GM18909 (cell line): ENCODE measurements around the gene INO80D.
"Not testable (repeated sequence)": the region's sequence is repeated elsewhere in the genome, so short reads cannot be mapped to it uniquely, and the experiment has no call there.

Experiments
- ATAC-seq: cut with Tn5 transposase; IDR thresholded peaks from one replicate; pipeline ENCODE4 v1.9.1; 2021; ENCODE audit warnings: mild to moderate bottlenecking; ENCODE audit not compliant: unreplicated experiment, poor library complexity

Gene INO80D, protein sequence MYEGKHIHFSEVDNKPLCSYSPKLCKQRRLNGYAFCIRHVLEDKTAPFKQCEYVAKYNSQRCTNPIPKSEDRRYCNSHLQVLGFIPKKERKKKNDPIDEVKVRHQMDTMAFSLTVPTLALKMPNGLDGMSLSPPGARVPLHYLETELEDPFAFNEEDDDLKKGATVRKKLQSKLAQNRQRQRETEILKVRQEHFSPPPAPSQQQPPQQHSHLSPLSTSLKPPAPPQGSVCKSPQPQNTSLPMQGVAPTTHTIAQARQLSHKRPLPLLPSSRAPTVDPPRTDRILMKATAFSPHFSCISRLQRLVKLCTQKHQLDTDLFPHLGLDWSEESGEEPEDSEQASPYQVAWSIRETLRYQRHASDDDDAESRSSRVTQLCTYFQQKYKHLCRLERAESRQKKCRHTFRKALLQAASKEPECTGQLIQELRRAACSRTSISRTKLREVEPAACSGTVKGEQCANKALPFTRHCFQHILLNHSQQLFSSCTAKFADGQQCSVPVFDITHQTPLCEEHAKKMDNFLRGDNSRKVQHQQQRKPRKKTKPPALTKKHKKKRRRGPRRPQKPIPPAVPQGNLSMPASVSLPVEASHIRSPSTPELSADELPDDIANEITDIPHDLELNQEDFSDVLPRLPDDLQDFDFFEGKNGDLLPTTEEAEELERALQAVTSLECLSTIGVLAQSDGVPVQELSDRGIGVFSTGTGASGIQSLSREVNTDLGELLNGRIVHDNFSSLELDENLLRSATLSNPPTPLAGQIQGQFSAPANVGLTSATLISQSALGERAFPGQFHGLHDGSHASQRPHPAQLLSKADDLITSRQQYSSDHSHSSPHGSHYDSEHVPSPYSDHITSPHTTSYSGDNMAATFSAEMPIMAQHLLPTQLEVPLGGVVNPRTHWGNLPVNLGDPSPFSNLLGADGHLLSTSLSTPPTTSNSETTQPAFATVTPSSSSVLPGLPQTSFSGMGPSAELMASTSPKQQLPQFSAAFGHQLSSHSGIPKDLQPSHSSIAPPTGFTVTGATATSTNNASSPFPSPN

DNA sequence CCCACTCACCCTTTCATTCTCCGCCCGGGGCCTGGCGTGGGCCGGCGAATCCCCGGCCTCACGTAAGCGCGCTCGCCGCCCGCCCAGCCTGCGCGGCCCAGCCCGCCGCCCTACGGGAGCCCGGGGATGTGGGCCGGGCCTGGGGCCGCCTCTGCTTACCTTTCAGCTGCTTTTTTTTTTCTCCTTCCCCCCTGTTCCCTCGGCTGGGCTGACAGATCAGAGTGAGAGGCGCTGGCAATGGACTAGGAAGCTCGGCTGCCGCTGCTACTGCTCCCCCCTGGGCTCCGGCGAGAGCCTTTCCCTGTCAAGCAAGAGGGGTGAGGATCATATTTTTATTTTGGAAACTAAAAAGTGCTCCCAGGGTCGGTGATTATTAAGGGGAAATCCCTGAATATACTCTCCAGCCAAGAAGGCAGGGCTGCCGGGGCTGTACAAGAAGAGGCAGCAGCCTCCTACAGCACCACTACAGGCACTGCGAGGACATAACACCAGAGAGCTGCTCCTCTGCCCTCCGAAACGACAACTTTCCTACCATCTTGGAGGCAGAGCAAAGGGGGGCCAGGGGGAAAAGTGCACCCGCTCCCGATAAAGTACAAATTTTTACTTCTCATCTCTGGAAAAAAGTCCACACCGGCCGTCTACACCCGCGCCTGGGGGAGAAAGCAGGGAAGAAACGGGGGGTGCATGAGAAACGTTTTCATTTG lies at the start of gene INO80D:
INO80D (minus strand) TSS at position 433 of the 704 bp plus-strand sequence. CDS start 23,158 bp downstream, outside the sequence.
- ATAC-seq: peak; percentile 87

DNA sequence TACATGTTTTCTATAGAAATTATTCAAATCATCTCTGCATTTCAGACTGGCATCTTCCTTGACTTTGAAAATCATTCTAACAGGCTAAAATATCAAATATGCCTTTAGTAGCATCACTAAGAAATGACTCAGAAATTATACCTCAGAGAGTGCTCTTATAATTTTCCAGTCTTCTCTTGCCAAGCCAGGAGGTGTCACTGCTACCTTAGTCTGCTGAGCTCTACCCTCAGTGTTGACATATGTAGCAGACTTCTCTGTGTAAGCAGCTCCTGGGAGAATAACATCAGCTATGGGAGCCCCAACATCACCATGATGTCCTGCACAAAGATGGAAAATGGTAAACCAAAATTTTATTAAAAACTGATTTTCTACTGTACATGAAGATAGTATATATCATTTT lies 41.7 kb upstream of the INO80D start:
- ATAC-seq: no peak

DNA sequence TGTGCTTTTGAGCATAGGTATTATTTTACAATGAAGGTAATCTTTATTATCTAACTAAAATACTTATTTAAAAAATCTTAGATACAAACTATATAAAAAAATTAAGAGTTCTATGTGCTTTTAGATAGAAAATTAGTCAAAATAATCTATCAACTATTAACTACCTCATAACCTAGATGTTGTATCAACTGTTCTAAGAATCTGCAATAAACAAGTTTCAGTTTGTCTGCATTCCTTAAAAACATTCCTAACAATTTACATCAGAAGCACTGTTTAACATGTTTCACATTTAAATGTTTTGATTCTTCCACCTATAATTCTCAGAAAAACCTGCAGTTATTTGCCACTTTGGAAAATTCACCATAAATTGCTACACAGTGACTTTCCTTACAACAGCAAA lies 39.9 kb upstream of the INO80D start:
- no peak for ATAC-seq

DNA sequence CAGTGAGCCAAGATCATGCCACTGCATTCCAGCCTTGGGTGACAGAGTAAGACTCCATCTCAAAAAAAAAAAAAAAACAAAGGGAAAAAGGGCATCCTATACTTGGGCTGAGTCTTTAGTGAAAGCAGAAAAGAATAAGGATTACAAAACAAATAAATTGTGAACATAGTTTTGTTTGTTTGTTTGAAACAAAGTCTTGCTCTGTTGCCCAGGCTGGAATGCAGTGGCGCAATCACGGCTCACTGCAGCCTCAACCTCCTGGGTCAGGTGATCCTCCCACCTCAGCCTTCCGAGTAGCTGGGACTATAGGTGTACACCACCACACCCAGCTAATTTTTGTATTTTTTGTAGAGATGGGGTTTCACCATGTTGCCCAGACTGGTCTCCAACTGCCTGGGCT lies 36.6 kb upstream of the INO80D start:
- ATAC-seq: not testable (repeated sequence)

DNA sequence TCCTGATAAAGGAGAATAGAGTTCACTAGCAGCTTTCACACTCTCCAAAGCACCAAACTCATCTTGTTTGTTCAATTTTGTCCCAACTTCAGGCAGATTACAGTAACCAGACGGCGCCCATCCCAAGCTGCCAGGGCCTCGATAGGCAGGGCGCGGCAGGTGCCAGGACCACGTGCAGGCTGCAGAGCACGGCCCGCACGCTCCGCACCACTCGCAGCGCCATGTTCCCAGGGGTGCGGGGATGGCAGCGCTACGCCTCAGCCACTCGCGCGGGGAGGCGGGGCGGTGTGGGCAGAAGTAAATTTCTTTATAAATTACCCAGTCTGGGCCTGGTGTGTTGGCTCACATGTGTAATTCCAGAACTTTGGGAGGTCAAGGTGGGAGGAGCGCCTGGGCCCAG lies 30.3 kb upstream of the INO80D start:
- no peak for ATAC-seq

DNA sequence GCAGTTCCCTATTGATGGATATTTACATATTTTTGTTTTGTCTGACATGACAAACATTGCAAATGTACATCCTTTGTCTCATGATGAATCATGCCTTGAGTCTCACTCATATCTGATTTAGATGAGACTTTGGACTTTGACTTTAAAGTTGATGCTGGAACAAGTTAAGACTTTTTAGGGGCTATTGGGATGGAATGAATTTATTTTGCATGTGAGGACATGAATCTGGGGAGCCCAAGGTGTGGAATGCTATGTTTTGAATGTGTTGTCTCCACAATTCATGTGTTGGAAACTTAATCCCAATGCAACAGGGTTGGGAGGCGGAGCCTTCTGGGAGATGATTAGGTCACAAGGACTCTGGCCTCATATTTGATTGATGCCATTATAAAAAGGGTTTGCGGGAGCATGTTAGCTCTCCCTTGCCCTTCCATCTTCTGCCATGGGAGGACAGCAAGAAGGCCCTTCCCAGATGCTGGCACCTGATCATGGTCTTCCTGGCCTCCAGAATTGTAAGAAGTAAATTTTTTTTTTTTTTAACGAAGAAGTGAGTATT lies 29.1 kb upstream of the INO80D start:
- no peak for ATAC-seq

DNA sequence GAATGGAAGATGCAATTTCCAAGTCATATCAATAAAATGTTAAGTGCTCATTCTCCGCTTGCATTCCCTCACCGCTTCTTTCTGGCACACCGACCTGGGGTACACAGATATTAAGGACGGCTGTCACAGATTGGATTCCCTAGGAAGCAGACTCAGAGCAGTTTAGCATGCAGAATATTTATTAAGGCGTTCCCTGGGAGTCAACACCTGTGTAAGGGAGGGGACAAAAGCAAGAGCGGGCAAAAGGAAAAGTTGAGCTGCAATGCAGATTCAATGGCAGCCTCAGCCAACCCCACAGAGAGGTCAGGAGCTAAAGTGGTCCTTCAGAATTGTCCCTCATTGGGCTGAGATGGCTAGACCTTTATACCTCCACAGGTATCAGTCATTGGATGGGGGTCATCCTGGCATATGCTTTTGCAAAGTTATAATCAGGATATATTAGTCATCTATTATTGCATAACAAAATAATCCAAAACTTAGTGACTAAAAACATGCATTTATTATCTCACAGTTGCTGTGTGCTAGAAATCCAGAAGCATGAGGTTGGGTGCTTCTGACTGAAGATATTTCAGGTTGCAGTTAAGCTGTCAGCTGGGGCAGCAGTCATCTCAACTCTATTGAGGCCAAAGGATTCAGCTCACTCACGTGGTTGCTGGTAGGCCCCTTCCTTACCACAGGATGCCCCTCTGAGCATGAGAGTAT lies 27.0 kb upstream of the INO80D start:
- no peak for ATAC-seq

DNA sequence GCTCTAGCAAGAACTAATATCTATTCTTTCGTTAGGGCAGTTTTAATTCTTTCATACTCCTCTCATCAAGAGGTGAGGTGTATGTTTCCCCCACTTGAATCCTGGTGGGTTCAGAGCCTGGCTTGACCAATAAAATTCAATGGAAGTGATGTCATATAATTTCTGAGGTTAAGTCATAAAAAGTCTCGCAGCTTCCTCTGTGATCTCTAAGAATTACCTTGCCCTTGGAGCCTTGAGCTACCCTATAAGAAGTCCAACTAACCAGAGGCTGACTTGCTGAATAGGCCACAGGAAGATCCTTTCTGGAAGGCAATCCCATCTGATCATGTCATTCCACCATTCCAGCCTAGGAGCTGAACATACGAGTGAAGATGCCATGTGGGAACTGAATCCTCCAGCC lies 26.1 kb upstream of the INO80D start:
- no peak for ATAC-seq

DNA sequence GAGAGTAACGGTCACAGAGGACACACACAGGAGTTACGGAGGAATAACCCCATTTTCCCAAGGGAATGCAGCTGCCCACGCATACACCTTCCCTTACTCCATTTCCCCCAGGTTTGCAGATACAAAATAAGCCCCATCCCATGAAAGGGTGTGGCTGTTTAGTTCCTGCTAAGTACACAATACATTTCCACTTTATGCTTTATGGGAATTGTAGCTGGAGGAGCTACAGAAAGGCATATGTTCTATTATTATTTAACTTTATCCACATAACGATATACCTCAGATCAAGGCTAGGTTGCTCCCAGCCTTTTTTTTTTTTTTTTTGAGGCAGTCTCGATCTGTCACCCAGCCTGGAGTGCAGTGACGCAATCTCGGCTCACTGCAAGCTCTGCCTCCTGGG lies 22.7 kb upstream of the INO80D start:
- ATAC-seq: no peak

DNA sequence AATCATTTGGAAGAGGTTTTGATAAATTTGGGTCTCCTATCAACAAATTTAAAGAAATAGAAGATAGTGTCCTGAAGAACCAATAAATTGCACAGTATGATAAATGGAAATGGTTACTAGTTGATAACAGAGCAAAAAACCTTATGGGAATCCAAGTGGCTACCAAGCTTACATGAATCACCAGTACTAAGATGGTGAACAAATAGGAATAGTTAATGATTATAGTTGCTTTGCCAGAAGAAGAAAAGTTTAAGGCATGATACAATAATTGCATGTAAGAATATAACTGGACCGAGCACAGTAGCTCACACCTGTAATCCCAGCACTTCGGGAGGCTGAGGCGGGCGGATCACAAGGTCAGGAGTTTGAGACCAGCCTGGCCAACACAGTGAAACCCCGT lies 19.6 kb upstream of the INO80D start:
- no peak for ATAC-seq

DNA sequence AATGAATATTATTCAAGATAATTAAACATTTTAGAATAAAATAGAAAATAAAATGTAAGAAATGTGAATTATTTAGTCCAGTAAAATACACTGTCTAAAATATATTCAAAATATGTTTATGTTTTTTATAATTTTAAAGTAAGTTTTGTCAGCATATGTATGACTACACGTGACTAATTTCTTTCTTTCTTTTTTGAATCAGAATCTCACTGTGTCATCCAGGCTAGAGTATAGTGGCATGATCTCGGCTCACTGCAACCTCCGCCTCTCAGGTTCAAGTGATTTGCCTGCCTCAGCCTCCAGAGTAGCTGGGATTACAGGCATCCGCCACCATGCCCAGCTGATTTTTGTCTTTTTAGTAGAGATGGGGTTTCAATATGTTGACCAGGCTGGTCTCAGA lies 19.1 kb upstream of the INO80D start:
- ATAC-seq: no peak

DNA sequence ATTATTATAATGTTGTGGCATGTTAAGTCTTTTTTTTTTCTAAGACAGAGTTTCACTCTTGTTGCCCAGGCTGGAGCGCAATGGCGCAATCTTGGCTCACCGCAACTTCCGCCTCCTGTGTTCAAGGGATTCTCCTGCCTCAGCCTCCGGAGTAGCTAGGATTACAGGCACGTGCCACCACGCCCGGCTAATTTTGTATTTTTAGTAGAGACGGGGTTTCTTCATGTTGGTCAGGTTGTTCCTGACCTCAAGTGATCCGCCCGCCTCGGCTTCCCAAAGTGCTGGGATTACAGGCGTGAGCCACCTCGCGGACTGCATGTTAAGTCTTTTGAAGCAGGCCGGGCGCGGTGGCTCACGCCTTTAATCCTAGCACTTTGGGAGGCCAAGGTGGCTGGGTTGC lies 12.9 kb upstream of the INO80D start:
- ATAC-seq: not testable (repeated sequence)

DNA sequence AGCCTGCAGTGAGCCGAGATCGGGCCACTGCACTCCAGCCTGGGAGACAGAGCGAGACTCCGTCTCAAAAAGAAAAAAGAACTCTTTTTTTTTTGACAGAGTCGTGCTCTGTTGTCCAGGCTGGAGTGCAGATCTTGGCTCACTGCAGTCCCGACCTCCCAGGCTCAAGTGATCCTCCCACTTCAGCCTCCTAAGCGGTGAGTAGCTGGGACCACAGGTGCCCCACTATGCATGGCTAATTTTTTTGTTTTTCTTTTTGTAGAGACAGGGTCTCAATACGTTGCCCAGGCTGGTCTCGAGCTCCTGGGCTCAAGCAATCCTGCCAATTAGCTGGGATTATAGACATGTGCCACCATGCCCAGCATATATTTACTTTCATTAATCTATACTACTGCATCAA lies 12.5 kb upstream of the INO80D start:
- ATAC-seq: no peak

DNA sequence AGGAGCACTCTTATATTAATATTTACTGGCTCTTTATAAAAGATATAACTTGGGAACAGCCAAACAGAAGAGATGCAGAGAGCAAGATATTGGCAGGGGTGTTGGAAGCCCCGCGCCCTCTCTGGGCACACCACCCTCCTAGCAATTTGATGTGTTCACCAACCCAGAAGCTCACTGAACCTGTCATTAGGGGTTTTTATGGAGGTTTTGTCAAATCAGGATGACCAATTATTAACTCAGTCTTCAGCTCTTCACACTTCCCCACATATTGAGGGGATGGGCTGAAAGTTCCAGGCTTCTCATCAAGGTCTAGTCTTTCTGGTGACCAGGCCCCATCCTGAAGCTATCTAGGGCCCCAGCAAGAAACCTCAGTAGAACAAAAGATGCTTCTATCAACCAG lies 10.9 kb upstream of the INO80D start:
- ATAC-seq: no peak

DNA sequence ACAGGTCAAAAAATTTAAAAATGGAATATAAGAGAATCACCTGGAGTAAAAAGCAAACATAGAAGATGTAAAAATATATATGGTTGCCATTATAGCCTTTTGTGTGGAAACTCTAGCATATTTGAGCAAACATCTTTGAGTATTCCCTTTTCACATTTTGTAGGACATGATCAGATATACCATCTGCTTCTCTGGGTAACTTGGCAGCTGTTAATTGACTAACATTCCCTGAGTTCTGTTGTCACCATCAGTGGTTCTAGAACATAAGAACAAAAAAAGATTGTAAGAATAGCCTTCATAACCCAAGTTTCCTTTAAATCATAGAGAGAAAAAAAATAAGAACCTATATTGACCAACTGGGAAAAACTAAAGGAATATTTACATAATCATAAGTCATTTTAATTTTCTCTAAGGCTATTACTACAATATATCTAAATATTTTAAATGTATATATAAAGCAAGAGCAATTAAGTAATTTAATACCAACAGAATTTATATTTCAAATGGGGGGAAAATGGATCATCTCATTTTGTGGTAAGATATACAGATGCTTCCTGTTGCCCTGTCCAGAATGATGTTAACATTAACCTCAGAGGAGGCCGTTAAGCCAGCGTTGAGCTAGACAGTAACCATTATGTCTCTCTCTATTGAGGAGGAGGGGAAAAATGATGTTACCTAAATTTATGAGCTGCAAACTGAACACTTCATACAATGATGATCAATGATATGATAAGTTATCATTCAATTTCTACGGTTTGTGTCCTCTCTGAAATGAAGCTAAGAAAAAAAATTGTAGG lies 9.8 kb upstream of the INO80D start:
- ATAC-seq: no peak

DNA sequence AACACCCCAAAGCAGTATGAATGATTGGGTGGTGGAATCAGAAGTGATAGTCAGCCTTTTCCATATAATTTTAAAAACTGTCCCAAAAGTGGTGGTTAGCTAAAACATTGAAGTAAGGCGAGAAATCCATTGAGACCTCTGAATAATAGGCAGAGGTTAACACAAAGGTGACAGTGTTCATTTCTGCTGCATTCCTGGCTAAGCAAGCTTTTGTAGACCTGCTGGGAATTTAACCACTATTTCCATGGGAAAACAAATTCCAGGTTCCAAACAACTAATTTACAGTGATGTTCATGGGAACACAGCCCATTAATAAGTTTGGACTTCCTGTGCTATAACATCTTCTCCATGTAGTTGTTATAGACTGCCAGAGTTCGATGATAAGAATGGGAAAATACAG lies 6.3 kb upstream of the INO80D start:
- ATAC-seq: no peak

DNA sequence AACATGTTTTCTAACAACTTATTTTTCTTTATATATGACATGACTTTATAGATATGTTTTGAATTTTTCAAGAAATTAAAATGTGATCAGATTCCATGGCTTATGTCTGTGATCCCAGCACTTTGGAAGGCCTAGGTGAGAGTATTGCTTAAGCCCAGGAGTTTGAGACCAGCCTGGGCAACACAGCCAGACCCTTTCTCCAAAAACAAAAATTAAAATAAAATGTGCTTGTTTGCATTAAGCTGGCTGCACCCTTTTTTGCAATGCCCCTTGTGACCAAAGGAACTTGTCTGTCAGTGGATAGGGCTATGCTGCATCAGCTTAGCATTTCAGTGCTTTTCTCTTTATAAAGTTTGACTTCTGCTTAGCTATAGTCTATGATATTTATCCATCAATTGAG lies 2.3 kb upstream of the INO80D start:
- no peak for ATAC-seq

DNA sequence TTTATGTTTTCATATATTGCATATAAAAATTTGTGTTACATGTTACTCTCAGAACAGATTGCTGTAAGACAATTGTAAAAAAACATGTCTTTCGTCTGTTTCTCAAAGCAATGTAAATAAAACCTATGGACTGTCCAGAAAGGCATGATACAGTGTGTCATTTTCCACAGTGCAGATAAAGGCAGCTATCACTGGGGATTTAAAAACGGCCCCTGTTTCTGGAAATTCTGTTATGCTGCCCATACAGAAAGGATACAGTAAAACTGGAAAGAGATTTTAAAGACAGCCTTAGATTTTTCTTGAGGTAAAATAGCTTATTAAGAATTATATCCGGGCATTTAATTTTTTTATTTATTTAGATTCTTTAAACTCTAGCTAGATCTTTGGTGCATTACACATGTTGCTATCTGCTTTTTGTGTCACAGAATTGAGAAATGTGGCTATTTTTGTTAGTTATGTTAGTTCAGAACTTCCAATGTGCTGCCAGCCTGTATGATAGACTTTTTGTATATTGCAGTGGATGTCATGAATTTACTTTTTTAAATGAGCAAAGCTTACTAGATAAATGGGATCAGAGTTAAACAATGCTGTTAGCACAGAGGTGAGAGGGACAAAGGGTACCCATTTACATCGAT lies 859 bp upstream of the INO80D start:
- ATAC-seq: no peak
